Spleen (tissue), 7 donors: ENCODE data around the gene HEPHL1.

Experiments
- POLR2A ChIP-seq, 3 donors: fragments of 450-650 bp; IDR thresholded peaks; one replicate each; pipeline ENCODE4 v1.5.1; 2017; ENCODE audit warnings: antibody characterized with exemption in 3 of 3, mild to moderate bottlenecking in 1 of 3
- POLR2AphosphoS5 ChIP-seq, 3 donors: sonication (generic); formaldehyde crosslinking; IDR thresholded peaks; one replicate each; pipeline ENCODE4 v1.5.1; 2017; ENCODE audit warnings: antibody characterized with exemption in 3 of 3
- TF ChIP-seq, protein P1 (sequence below), 11 experiments: fragments of 200-600 bp in 7 of 11; fragments of 450-650 bp in 4 of 11; sonication (generic) in 4 of 11; IDR thresholded peaks in 8 of 11; conservative IDR thresholded peaks in 3 of 11; 1 replicate in 7 of 11; 2 replicates in 4 of 11; pipeline versions ENCODE4 v1.4.0 to v1.8.0; 2016 to 2021; ENCODE audit warnings: antibody characterized with exemption in 11 of 11, inconsistent platforms in 4 of 11, mild to moderate bottlenecking in 1 of 11
- donor health status: DM: no; HTN: no; CAD: no; lungs with moderate emphysema.
- donor health status: DM: no; HTN: no; CAD: no.
- donor health status: DM: no; HTN: no; CAD: no.

DNA sequence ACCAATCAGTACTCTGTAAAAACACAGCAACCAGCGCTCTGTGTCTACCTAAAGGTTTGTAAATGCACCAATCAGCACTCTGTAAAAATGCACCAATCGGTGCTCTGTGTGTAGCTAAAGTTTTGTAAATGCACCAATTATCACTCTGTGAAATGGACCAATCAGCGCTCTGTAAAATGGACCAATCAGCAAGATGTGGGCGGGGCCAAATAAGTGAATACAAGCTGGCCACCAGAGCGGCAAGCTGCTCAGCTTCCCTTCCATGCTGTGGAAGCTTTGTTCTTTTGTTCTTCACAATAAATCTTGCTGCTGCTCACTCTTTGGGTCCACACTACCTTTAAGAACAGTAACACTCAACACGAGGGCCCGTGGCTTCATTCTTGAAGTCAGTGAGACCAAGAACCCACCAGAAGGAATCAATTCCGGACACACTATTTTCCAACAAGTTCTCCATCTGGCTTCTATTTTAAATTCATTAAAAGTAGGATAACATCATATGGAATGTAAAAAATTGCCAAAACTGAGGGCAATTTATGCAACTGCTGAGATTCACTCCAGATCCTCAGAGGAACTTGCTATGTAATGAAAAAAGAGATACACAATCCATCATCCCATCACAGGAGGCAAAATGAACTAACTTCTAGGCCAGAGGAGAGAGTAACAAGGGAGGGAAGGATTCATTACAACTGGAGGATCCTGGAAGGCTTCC is 104.4 kb downstream of the HEPHL1 start:
- TF ChIP-seq POLR2A (IDR thresholded peaks at IDR 0.05) (no peak), POLR2AphosphoS5 (IDR thresholded peaks at IDR 0.05) (no peak)
- TF ChIP-seq, protein P1, sequence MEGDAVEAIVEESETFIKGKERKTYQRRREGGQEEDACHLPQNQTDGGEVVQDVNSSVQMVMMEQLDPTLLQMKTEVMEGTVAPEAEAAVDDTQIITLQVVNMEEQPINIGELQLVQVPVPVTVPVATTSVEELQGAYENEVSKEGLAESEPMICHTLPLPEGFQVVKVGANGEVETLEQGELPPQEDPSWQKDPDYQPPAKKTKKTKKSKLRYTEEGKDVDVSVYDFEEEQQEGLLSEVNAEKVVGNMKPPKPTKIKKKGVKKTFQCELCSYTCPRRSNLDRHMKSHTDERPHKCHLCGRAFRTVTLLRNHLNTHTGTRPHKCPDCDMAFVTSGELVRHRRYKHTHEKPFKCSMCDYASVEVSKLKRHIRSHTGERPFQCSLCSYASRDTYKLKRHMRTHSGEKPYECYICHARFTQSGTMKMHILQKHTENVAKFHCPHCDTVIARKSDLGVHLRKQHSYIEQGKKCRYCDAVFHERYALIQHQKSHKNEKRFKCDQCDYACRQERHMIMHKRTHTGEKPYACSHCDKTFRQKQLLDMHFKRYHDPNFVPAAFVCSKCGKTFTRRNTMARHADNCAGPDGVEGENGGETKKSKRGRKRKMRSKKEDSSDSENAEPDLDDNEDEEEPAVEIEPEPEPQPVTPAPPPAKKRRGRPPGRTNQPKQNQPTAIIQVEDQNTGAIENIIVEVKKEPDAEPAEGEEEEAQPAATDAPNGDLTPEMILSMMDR (IDR thresholded peaks at IDR 0.05 in 8 of 11, conservative IDR thresholded peaks at IDR 0.05 in 3 of 11) = no peak
